H1 (cell line): ENCODE data around the gene ASXL3.

Experiments used
- CBX5 ChIP-seq: fragments of 300-800, 300-1000 bp; sonication (generic); IDR thresholded peaks from 2 replicates; pipeline ENCODE4 v1.7.1; 2016; ENCODE audit warnings: antibody characterized with exemption, low read length, low read depth
- CREB1 ChIP-seq: IDR thresholded peaks from 2 replicates; pipeline ENCODE4 v1.6.1; 2012; ENCODE audit warnings: inconsistent platforms
- CTCF ChIP-seq, 3 experiments: IDR thresholded peaks; 1 replicate in 2 of 3; 2 replicates in 1 of 3; pipeline versions ENCODE4 v1.5.1 to v1.6.1; 2011; ENCODE audit warnings: low read length in 3 of 3, mild to moderate bottlenecking in 3 of 3, inconsistent platforms in 2 of 3, low read depth in 1 of 3, moderate library complexity in 1 of 3; ENCODE audit not compliant: insufficient read depth in 1 of 3; ENCODE audit errors: control extremely low read depth in 1 of 3
- EZH2 ChIP-seq: fragments of 200-600 bp; sonication (generic); IDR thresholded peaks from 2 replicates; pipeline ENCODE4 v1.7.1; 2012; ENCODE audit warnings: low read depth, mild to moderate bottlenecking, moderate library complexity, low read length, inconsistent platforms; ENCODE audit not compliant: severe bottlenecking
- USF2 ChIP-seq: IDR thresholded peaks from 2 replicates; pipeline ENCODE4 v1.6.1; 2011; ENCODE audit warnings: low read length, improper control_type of control experiment

GRCh38 chr18:33673689-33674088, 95.7 kb downstream of the ASXL3 start:
- TF ChIP-seq CREB1 (no peak), CTCF (IDR thresholded peaks at IDR 0.05; ENCODE audit: control extremely low read depth in 1 of 3, insufficient read depth in 1 of 3, low read depth in 1 of 3, low read length in 3 of 3) (peak in 2 of 3 experiments; percentile 29 to 31; a peak in 2 of 4 replicates), USF2 (no peak), EZH2 (no peak), CBX5 (no peak)
